ENCODE data around the gene ESR1. TPM values are rescaled to one million over a fixed set of nuclear protein-coding genes. Genes with fewer than 3 reads are reported as not detected.

ESR1 gene
- total and polyA plus RNA-seq, 9 donors: 6.6 to 44.5 (median 18.5) TPM

- no peaks in the 10 kb centered on the region for H3K36me3 ChIP-seq
- TF ChIP-seq POLR2A (IDR thresholded peaks at IDR 0.05): no peak
- no peak for TF ChIP-seq EP300 (IDR thresholded peaks at IDR 0.05)
- TF ChIP-seq CTCF (IDR thresholded peaks at IDR 0.05): no peak
- H3K4me3 ChIP-seq: no peak overlapping the region
- intact Hi-C loops (cut with DNase I): no loop called here
- H3K27ac ChIP-seq: peak overlapping the region in 1 of 2 donors; percentile 48
- peaks cover 13% of the 10 kb centered on the region for H3K4me1 ChIP-seq (ENCODE audit: insufficient read depth)
- no peak for DNase-seq
- H3K9me3 ChIP-seq: no peaks in the 10 kb centered on the region
- no peaks in the 10 kb centered on the region for H3K27me3 ChIP-seq
- WGBS, 3 donors: 17 to 21% (median 20%) methylated on average over 5 of the region's 5 CpGs
Measured at GRCh38 chr6:152096863-152097496, 289.5 kb downstream of the ESR1 start.

GRCh38 chr6:152098683-152099082 lies 291.2 kb downstream of the ESR1 start:
- intact Hi-C loops (cut with DNase I): no loop called here
- no peak for DNase-seq
- Histone ChIP-seq H3K9me3 (no peaks in the 10 kb centered on the region), H3K27me3 (no peaks in the 10 kb centered on the region), H3K27ac (no peak overlapping the region), H3K4me3 (no peak overlapping the region), H3K4me1 (ENCODE audit: insufficient read depth) (peaks cover 11% of the 10 kb centered on the region), H3K36me3 (no peaks in the 10 kb centered on the region)
- no peak for TF ChIP-seq CTCF (IDR thresholded peaks at IDR 0.05)
- TF ChIP-seq EP300 (IDR thresholded peaks at IDR 0.05): no peak
- TF ChIP-seq POLR2A (IDR thresholded peaks at IDR 0.05): no peak
- WGBS, 3 donors: 92 to 93% (median 92%) methylated on average over 14 of the region's 14 CpGs

- DNase-seq: no peak
- 88 to 97% (median 93%) methylated on average over 4 of the region's 4 CpGs for WGBS, 3 donors
- no peak overlapping the region for H3K4me3 ChIP-seq
- no peaks in the 10 kb centered on the region for H3K36me3 ChIP-seq
- peaks cover 10% of the 10 kb centered on the region for H3K4me1 ChIP-seq (ENCODE audit: insufficient read depth)
- no peak overlapping the region for H3K27ac ChIP-seq
- no peak for TF ChIP-seq POLR2A (IDR thresholded peaks at IDR 0.05)
- no peak for TF ChIP-seq EP300 (IDR thresholded peaks at IDR 0.05)
- no peak for TF ChIP-seq CTCF (IDR thresholded peaks at IDR 0.05)
- H3K27me3 ChIP-seq: no peaks in the 10 kb centered on the region
- intact Hi-C loops (cut with DNase I): no loop called here
- H3K9me3 ChIP-seq: no peaks in the 10 kb centered on the region
Measured at GRCh38 chr6:152099446-152100182, 292.1 kb downstream of the ESR1 start.

- intact Hi-C loops (cut with DNase I): no loop called here
- no peak overlapping the region for H3K27ac ChIP-seq
- no peaks in the 10 kb centered on the region for H3K36me3 ChIP-seq
- peaks cover 7% of the 10 kb centered on the region for H3K4me1 ChIP-seq (ENCODE audit: insufficient read depth)
- no peak for DNase-seq
- no peaks in the 10 kb centered on the region for H3K9me3 ChIP-seq
- H3K27me3 ChIP-seq: no peaks in the 10 kb centered on the region
- no peak for TF ChIP-seq CTCF (IDR thresholded peaks at IDR 0.05)
- no peak for TF ChIP-seq POLR2A (IDR thresholded peaks at IDR 0.05)
- TF ChIP-seq EP300 (IDR thresholded peaks at IDR 0.05): no peak
- no peak overlapping the region for H3K4me3 ChIP-seq
- 68 to 76% (median 68%) methylated on average over 7 of the region's 7 CpGs for WGBS, 3 donors
Measured at GRCh38 chr6:152100183-152100618, 292.7 kb downstream of the ESR1 start.
